Fibroblast of lung (primary cell): ENCODE results near the gene TRAPPC5.

ENCODE experiments used
- CTCF ChIP-seq, 2 donors: IDR thresholded peaks in 1 of 2; conservative IDR thresholded peaks in 1 of 2; 1 replicate in 1 of 2; 2 replicates in 1 of 2; pipeline ENCODE4 v1.5.1; 2011 to 2012; ENCODE audit warnings: low read length in 2 of 2, control low read depth in 1 of 2, inconsistent platforms in 1 of 2, low read depth in 1 of 2, mild to moderate bottlenecking in 1 of 2
- EZH2 ChIP-seq: IDR thresholded peaks from 2 replicates; pipeline ENCODE4 v1.5.1; 2012; ENCODE audit warnings: low read length, control low read depth, mild to moderate bottlenecking; ENCODE audit errors: missing control alignments

GRCh38 chr19:7655581-7655980 lies 25.1 kb upstream of the TRAPPC5 start:
- no peak for TF ChIP-seq CTCF (conservative IDR thresholded peaks at IDR 0.05 in 1 of 2, IDR thresholded peaks at IDR 0.05 in 1 of 2; ENCODE audit: low read depth in 1 of 2, low read length in 2 of 2)
- TF ChIP-seq EZH2 = no peak
